HepG2 (cell line): ENCODE measurements around the gene SIX3. TPM values are rescaled to one million over a fixed set of nuclear protein-coding genes. Genes with fewer than 3 reads are reported as not detected.

ENCODE experiments used
- ATAC-seq: fragments of 200-7000 bp; cut with Tn5 transposase; 3 replicates; pipeline ENCODE4 v1.9.1; 2020; ENCODE audit warnings: mild to moderate bottlenecking, moderate library complexity
- BruUV-seq: library from RNA; stranded (reverse); fragments of 400-500 nt; replicated peaks from 2 replicates; lab custom pipeline; 2021; lab: Mats Ljungman, UMichigan
- CTCF ChIA-PET: fragments of 300-600 bp; formaldehyde crosslinking; extraction: SDS; loops from one replicate; lab custom pipeline; 2021; ENCODE audit warnings: low total read pairs, inconsistent platforms, low intra/inter-chr PET ratio; lab: Yijun Ruan, JAX
- POLR2A ChIA-PET: fragments of 350-600 bp; sonication (Branson Sonifier 250); formaldehyde crosslinking; loops from one replicate; lab custom pipeline; 2020; ENCODE audit warnings: antibody characterized with exemption, inconsistent platforms; lab: Yijun Ruan, JAX
- DNase-seq: peaks from one replicate; pipeline ENCODE4 v3.0.0-alpha.2; 2015; ENCODE audit warnings: low spot score
- FAIRE-seq: peaks from 3 replicates; lab custom pipeline; 2011; peaks lifted over from hg19 to GRCh38; lab: Jason Lieb, UNC
- H2AFZ ChIP-seq: one replicate; pipeline ENCODE4 v1.6.1; 2011; ENCODE audit warnings: low read length, inconsistent platforms
- H3K27ac ChIP-seq: fragments of 300-600 bp; 3 replicates; pipeline ENCODE4 v1.8.0; 2011; ENCODE audit warnings: mixed run types, mild to moderate bottlenecking, mixed read lengths, low read length, inconsistent platforms; ENCODE audit not compliant: insufficient read depth; ENCODE audit errors: extremely low read length
- H3K27me3 ChIP-seq, 2 experiments: fragments of 200-600 bp in 1 of 2; 2 replicates in 1 of 2; 3 replicates in 1 of 2; pipeline versions ENCODE4 v1.6.0 to v1.8.0; 2011; ENCODE audit warnings: low read length in 2 of 2, mild to moderate bottlenecking in 2 of 2, moderate library complexity in 2 of 2, inconsistent platforms in 1 of 2; ENCODE audit not compliant: insufficient read depth in 2 of 2, control insufficient read depth in 1 of 2
- H3K36me3 ChIP-seq, 2 experiments: fragments of 200-600 bp in 1 of 2; replicated peaks in 1 of 2; 2 replicates in 1 of 2; 3 replicates in 1 of 2; pipeline versions ENCODE4 v1.5.1 to v1.8.0; 2011; ENCODE audit warnings: low read length in 2 of 2, inconsistent platforms in 1 of 2; ENCODE audit not compliant: insufficient read depth in 2 of 2, control insufficient read depth in 1 of 2
- H3K4me1 ChIP-seq: 2 replicates; pipeline ENCODE4 v1.5.1; 2012; ENCODE audit warnings: low read length, inconsistent platforms; ENCODE audit not compliant: insufficient read depth
- H3K4me2 ChIP-seq: 2 replicates; pipeline ENCODE4 v1.6.0; 2011; ENCODE audit warnings: low read depth, low read length, inconsistent platforms
- H3K4me3 ChIP-seq, 3 experiments: fragments of 200-600 bp in 1 of 3; sonication (generic), shearing (Covaris generic) in 1 of 3; replicated peaks in 1 of 3; 2 replicates each; pipeline ENCODE4 v1.5.1; 2011 to 2016; ENCODE audit warnings: low read length in 3 of 3, inconsistent platforms in 2 of 3, low read depth in 2 of 3, mild to moderate bottlenecking in 2 of 3, control low read depth in 1 of 3, mixed read lengths in 1 of 3; ENCODE audit not compliant: insufficient read depth in 1 of 3
- H3K79me2 ChIP-seq: one replicate; pipeline ENCODE4 v1.6.1; 2011; ENCODE audit warnings: low read length, inconsistent platforms; ENCODE audit not compliant: insufficient read depth
- H3K9ac ChIP-seq: 2 replicates; pipeline ENCODE4 v1.6.0; 2011; ENCODE audit warnings: mild to moderate bottlenecking, low read depth, low read length, inconsistent platforms; ENCODE audit not compliant: insufficient read depth
- H3K9me3 ChIP-seq: 2 replicates; pipeline ENCODE4 v1.5.1; 2012; ENCODE audit warnings: mild to moderate bottlenecking, low read length
- H4K20me1 ChIP-seq: 2 replicates; pipeline ENCODE4 v1.6.0; 2011; ENCODE audit warnings: inconsistent platforms, mild to moderate bottlenecking, low read length, moderate library complexity; ENCODE audit not compliant: insufficient read depth
- ARNTL ChIP-seq: sonication (generic); formaldehyde crosslinking; IDR thresholded peaks from 2 replicates; pipeline ENCODE4 v1.4.0; 2020; ENCODE audit warnings: mild to moderate bottlenecking, missing genetic modification reagents
- ATF7-NPFF ChIP-seq: sonication (generic); formaldehyde crosslinking; IDR thresholded peaks from 2 replicates; pipeline ENCODE4 v1.8.1; 2023; ENCODE audit warnings: mild to moderate bottlenecking, low read depth, missing genetic modification reagents, moderate library complexity
- CCAR2 ChIP-seq: fragments of 200-400 bp; formaldehyde crosslinking; optimal IDR thresholded peaks from 2 replicates; pipeline ENCODE3; 2018; ENCODE audit warnings: low read depth, mild to moderate bottlenecking, low read length, moderate library complexity
- CEBPB ChIP-seq: IDR thresholded peaks from 2 replicates; pipeline ENCODE4 v1.6.1; 2011; ENCODE audit warnings: low read depth, low read length, improper control_type of control experiment, borderline replicate concordance
- FOXA1 ChIP-seq, 2 experiments: fragments of 450-650 bp in 1 of 2; sonication (generic) in 1 of 2; formaldehyde crosslinking in 1 of 2; IDR thresholded peaks; 2 replicates each; pipeline versions ENCODE4 v1.4.0 to v1.6.1; 2016 to 2020; ENCODE audit warnings: missing genetic modification reagents in 1 of 2
- HMG20A ChIP-seq: IDR thresholded peaks from 2 replicates; pipeline ENCODE4 v1.6.1; 2016; ENCODE audit warnings: borderline replicate concordance
- PRMT3 ChIP-seq: sonication (generic); formaldehyde crosslinking; IDR thresholded peaks from 2 replicates; pipeline ENCODE4 v1.8.1; 2022; ENCODE audit warnings: low read depth, mild to moderate bottlenecking, moderate library complexity, missing genetic modification reagents, borderline replicate concordance
- RFXAP ChIP-seq: sonication (generic); formaldehyde crosslinking; IDR thresholded peaks from 2 replicates; pipeline ENCODE4 v1.4.0; 2020; ENCODE audit warnings: missing genetic modification reagents, borderline replicate concordance
- SAFB2 ChIP-seq: sonication (generic); formaldehyde crosslinking; IDR thresholded peaks from 2 replicates; pipeline ENCODE4 v1.5.1; 2020; ENCODE audit warnings: missing genetic modification reagents, low read depth, mild to moderate bottlenecking, borderline replicate concordance
- SMC3 ChIP-seq: IDR thresholded peaks from 2 replicates; pipeline ENCODE4 v1.6.1; 2011; ENCODE audit warnings: low read length, improper control_type of control experiment
- ZBTB43 ChIP-seq: sonication (generic); formaldehyde crosslinking; conservative IDR thresholded peaks from 2 replicates; pipeline ENCODE4 v1.4.0; 2020; ENCODE audit warnings: missing genetic modification reagents
- ZBTB46 ChIP-seq: sonication (generic); formaldehyde crosslinking; IDR thresholded peaks from 2 replicates; pipeline ENCODE4 v1.4.0; 2020; ENCODE audit warnings: mild to moderate bottlenecking, missing genetic modification reagents, borderline replicate concordance
- ZNF10 ChIP-seq: sonication (generic); formaldehyde crosslinking; IDR thresholded peaks from 2 replicates; pipeline ENCODE4 v1.4.0; 2020; ENCODE audit warnings: mild to moderate bottlenecking, low read depth, missing genetic modification reagents, borderline replicate concordance
- ZNF367 ChIP-seq: sonication (generic); formaldehyde crosslinking; IDR thresholded peaks from 2 replicates; pipeline ENCODE4 v1.4.0; 2020; ENCODE audit warnings: missing genetic modification reagents, borderline replicate concordance
- ZNF549 ChIP-seq: sonication (generic); formaldehyde crosslinking; IDR thresholded peaks from 2 replicates; pipeline ENCODE4 v1.5.0; 2020; ENCODE audit warnings: missing genetic modification reagents
- WGBS: methylation state at CpG from one replicate; pipeline ENCODE4 v1.1.6; 2017; ENCODE audit warnings: low lambda C conversion rate; 5-methylcytosine and 5-hydroxymethylcytosine counted together
- in situ Hi-C: cut with HindIII; loops from 2 replicates; pipeline ENCODE4 v1.10.0; 2017; ENCODE audit warnings: low pct_unique_long_range_greater_than_20kb; ENCODE audit not compliant: extremely low pct_ligation_motif_present
- intact Hi-C: fragments of 100-400 bp; cut with micrococcal nuclease; formaldehyde crosslinking; loops from one replicate; pipeline ENCODE4 v1.10.0; 2022; ENCODE audit not compliant: unreplicated experiment
- polyA plus RNA-seq, 8 experiments: library from polyadenylated mRNA; depleted of rRNA in 3 of 8; stranded (reverse) in 7 of 8; unstranded in 1 of 8; fragments of >200 nt; fragmentation: Illumina TruSeq in 4 of 8; extraction: Trizol in 4 of 8; gene quantifications; 2 replicates each; pipeline versions ENCODE4 v1.2.1 to v1.2.3, GENCODE V29; 2011 to 2016; ENCODE audit warnings: low read depth in 4 of 8, missing spikeins in 1 of 8, mixed read lengths in 1 of 8; ENCODE audit not compliant: insufficient read depth in 1 of 8
- total RNA-seq, 5 experiments: library from RNA; depleted of rRNA; stranded (reverse); fragments of >200 nt; fragmentation: Illumina TruSeq; extraction: Trizol; gene quantifications; 2 replicates each; pipeline ENCODE4 v1.2.3, GENCODE V29; 2016; ENCODE audit warnings: low read depth in 1 of 5

SIX3 gene
- total and polyA plus RNA-seq, 2 of the 13 experiments (the other 11 are each of a cell fraction or from before 2014, with no cell fraction given): not detected

GRCh38 chr2:44983836-44984604 lies 42.5 kb downstream of the SIX3 start:
- Histone ChIP-seq H4K20me1 (no peaks in the 10 kb centered on the region), H3K27me3 (0 out of 5 replicates have a peak, but pooled peaks cover 0 to 5% of the 10 kb centered on the region in 2 experiments), H2AFZ (no peak overlapping the region), H3K9ac (no peak overlapping the region), H3K4me2 (no peak overlapping the region), H3K36me3 (no peaks in the 10 kb centered on the region), H3K79me2 (no peaks in the 10 kb centered on the region), H3K27ac (no peak overlapping the region), H3K4me3 (no peak overlapping the region), H3K4me1 (no peaks in the 10 kb centered on the region), H3K9me3 (0 out of 2 replicates have a peak, but pooled peaks cover 4% of the 10 kb centered on the region)
- intact Hi-C loops (no loop called here), in situ Hi-C loops (loop anchor here (5.0 kb wide), 1 partner anchor 508 kb away; no protein-coding TSS in a partner anchor)
- TF ChIP-seq CEBPB: peak; percentile 60; the same call in 1 of the 2 replicates
- TF ChIP-seq ZBTB43 (CRISPR knock-in tag): no peak
- TF ChIP-seq ZNF549 (CRISPR knock-in tag): no peak
- TF ChIP-seq FOXA1 (IDR thresholded peaks at IDR 0.05): no peak
- TF ChIP-seq FOXA1 (CRISPR knock-in tag; IDR thresholded peaks at IDR 0.05): no peak
- FAIRE-seq (no peak), DNase-seq (no peak), ATAC-seq (no peak)
- no TSS peak for BruUV-seq
- POLR2A ChIA-PET: no interaction called here
- 37% methylated on average over 9 of the region's 9 CpGs for WGBS
- CTCF ChIA-PET: interaction anchor here (3.9 kb wide), 1 partner anchor 510 kb away, joined by 106 read pairs; no protein-coding TSS in a partner anchor

GRCh38 chr2:44989176-44989575 lies 47.7 kb downstream of the SIX3 start:
- ChIA-PET POLR2A (no interaction called here), CTCF (no interaction called here)
- Histone ChIP-seq H3K36me3 (no peaks in the 10 kb centered on the region), H3K27me3 (no peaks in the 10 kb centered on the region), H4K20me1 (no peaks in the 10 kb centered on the region), H2AFZ (no peak overlapping the region), H3K4me1 (no peaks in the 10 kb centered on the region), H3K4me3 (no peak overlapping the region), H3K9me3 (0 out of 2 replicates have a peak, but pooled peaks cover 4% of the 10 kb centered on the region), H3K4me2 (no peak overlapping the region), H3K27ac (no peak overlapping the region), H3K9ac (no peak overlapping the region), H3K79me2 (no peaks in the 10 kb centered on the region)
- intact Hi-C loops (no loop called here), in situ Hi-C loops (no loop called here)
- ATAC-seq (no peak), DNase-seq (no peak), FAIRE-seq (no peak)
- BruUV-seq: no TSS peak
- 33% methylated on average over 2 of the region's 2 CpGs for WGBS
- no peak for TF ChIP-seq ARNTL
- TF ChIP-seq SMC3: no peak
- TF ChIP-seq ATF7-NPFF (CRISPR knock-in tag): no peak
- no peak for TF ChIP-seq RFXAP (CRISPR knock-in tag)
- TF ChIP-seq PRMT3 (CRISPR knock-in tag): no peak
- no peak for TF ChIP-seq ZNF367 (CRISPR knock-in tag)
- TF ChIP-seq CCAR2: no peak
- TF ChIP-seq ZNF10 (CRISPR knock-in tag): no peak
- no peak for TF ChIP-seq SAFB2 (CRISPR knock-in tag)
- no peak for TF ChIP-seq ZBTB46
- no peak for TF ChIP-seq HMG20A (CRISPR knock-in tag)
